Immature natural killer cell (primary cell): ENCODE data around the gene KRTAP4-2. TPM values are rescaled to one million over a fixed set of nuclear protein-coding genes. Genes with fewer than 3 reads are reported as not detected.
"Not testable (repeated sequence)": the region's sequence is repeated elsewhere in the genome, so short reads cannot be mapped to it uniquely, and the experiment has no call there.

Experiments used
- DNase-seq, 3 donors: peaks; one replicate each; pipeline ENCODE4 v3.0.0; 2022; ENCODE audit warnings: mixed read lengths in 1 of 3
- H3K27ac Mint-ChIP-seq, 6 donors: one replicate each; pipeline ENCODE4 v1.8.0; 2020; ENCODE audit warnings: mixed read lengths in 6 of 6, mild to moderate bottlenecking in 5 of 6, inconsistent platforms in 4 of 6, moderate library complexity in 3 of 6
- H3K27me3 Mint-ChIP-seq, 3 donors: one replicate each; pipeline ENCODE4 v1.8.0; 2020 to 2021; ENCODE audit warnings: low read depth in 3 of 3, mild to moderate bottlenecking in 3 of 3, mixed read lengths in 3 of 3, moderate library complexity in 3 of 3, inconsistent platforms in 1 of 3
- H3K36me3 Mint-ChIP-seq, 3 donors: one replicate each; pipeline ENCODE4 v1.8.0; 2020; ENCODE audit warnings: mixed read lengths in 3 of 3, inconsistent platforms in 2 of 3, mild to moderate bottlenecking in 2 of 3
- H3K4me1 Mint-ChIP-seq, 2 donors: one replicate each; pipeline ENCODE4 v1.8.0; 2020; ENCODE audit warnings: inconsistent platforms in 2 of 2, mild to moderate bottlenecking in 2 of 2, mixed read lengths in 2 of 2, moderate library complexity in 1 of 2
- H3K4me3 Mint-ChIP-seq, 5 donors: one replicate each; pipeline ENCODE4 v1.8.0; 2020; ENCODE audit warnings: mild to moderate bottlenecking in 5 of 5, mixed read lengths in 5 of 5, inconsistent platforms in 3 of 5, moderate library complexity in 3 of 5
- H3K9me3 Mint-ChIP-seq, 6 donors: one replicate each; pipeline ENCODE4 v1.8.0; 2020; ENCODE audit warnings: mild to moderate bottlenecking in 6 of 6, mixed read lengths in 6 of 6, inconsistent platforms in 4 of 6, moderate library complexity in 3 of 6
- polyA plus RNA-seq, 3 donors: library from polyadenylated mRNA; unstranded; fragments of 300-500 nt; fragmentation: Illumina TruSeq; gene quantifications; one replicate each; pipeline ENCODE4 v1.2.3, GENCODE V29; 2021

The KRTAP4-2 gene
- polyA plus RNA-seq, 3 donors from 2014 or later: not detected

DNA sequence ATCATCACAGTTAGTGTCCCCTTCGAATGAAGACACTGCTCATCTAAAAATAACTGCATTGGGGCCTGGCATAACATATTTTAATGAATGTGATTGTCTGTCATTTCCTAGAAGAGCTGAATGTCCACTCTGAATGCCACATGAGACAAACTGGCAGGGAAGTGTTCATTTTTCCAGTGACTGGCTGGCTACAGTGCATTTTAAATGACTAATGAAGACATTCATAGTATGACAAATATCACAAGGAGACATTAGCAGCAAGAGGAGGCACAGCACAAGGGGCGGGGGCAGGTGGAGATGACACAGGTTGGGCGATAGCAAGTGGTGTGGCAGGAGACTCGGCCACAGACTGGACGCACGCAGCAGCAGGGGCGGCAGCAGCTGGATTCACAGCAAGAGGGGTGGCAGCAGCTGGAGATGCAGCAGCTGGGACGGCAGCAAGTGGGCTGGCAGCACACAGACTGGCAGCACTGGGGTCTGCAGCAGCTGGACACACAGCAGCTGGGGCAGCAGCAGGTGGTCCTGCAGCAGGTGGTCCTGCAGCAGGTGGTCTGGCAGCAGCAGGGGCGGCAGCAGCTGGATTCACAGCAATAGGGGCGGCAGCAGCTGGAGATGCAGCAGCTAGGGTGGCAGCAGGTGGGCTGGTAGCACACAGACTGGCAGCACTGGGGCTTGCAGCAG, 28.9 kb downstream of the KRTAP4-2 start:
- H3K4me3 Mint-ChIP-seq, H3K27me3 Mint-ChIP-seq, DNase-seq, H3K27ac Mint-ChIP-seq, H3K9me3 Mint-ChIP-seq, H3K4me1 Mint-ChIP-seq, H3K36me3 Mint-ChIP-seq: not testable (repeated sequence)

DNA sequence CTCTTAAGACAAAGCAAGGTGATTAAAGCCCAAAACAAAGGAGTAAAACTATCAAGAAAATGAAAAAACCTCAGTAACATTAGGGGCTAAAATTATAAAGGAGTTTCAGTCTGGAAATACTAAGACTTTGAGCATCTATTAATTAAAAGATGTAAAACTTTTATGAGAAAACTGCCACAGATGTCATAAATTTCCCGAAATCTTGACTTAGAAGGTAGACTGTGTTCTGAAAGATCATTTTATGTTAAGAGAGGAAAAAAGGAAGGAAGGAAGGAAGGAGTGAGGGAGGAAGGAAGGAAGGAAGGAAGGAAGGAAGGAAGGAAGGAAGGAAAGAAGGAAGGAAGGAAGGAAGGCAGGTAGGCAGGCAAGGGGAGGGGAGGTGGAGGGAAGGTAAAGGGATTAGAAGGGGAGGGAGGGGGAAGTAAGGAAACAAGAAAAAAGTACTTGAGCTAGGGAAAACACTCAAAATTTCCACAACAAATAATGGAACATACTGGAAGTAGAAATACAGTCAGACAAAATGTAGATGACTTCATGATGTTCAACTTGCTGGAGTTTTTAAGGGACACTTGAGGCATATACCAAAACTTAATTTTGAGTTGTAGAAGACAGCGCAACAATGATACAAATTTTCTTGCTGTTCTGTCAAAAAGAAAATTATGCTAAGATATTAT, 30.4 kb downstream of the KRTAP4-2 start:
- H3K4me1 Mint-ChIP-seq: no peaks in the 10 kb centered on the region
- no peak overlapping the region for H3K27ac Mint-ChIP-seq
- H3K27me3 Mint-ChIP-seq: peaks cover 0 to 6% (median 1%) of the 10 kb centered on the region in 3 donors
- DNase-seq: no peak
- H3K9me3 Mint-ChIP-seq: peaks cover 6 to 10% (median 7%) of the 10 kb centered on the region in 6 donors
- peaks cover 0 to 7% (median 5%) of the 10 kb centered on the region in 3 donors for H3K36me3 Mint-ChIP-seq
- H3K4me3 Mint-ChIP-seq: no peak overlapping the region

DNA sequence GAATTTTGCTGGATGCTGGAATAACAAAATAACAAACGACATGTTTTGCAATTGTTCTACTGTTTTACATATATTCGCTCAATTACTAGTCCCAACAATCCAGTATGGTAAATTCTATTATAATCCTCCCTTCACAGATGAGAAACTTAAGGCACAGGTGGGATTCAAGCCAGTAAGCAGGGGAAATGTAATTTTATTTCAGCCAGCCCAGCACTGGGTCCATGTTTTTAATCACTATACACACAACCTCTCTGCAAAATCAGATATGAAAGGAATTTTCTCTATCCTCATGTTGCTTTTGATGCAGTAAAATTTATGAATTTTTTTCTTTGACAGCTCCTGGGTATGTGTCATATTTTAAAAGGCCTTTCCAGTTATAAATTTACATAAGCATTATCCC, 32.8 kb downstream of the KRTAP4-2 start:
- Mint-ChIP-seq H3K27me3 (peaks cover 0 to 10% (median 1%) of the 10 kb centered on the region in 3 donors), H3K4me3 (no peak overlapping the region), H3K4me1 (no peaks in the 10 kb centered on the region), H3K36me3 (peaks cover 0 to 7% (median 5%) of the 10 kb centered on the region in 3 donors), H3K9me3 (peaks cover 6 to 22% (median 11%) of the 10 kb centered on the region in 6 donors), H3K27ac (no peak overlapping the region)
- no peak for DNase-seq

DNA sequence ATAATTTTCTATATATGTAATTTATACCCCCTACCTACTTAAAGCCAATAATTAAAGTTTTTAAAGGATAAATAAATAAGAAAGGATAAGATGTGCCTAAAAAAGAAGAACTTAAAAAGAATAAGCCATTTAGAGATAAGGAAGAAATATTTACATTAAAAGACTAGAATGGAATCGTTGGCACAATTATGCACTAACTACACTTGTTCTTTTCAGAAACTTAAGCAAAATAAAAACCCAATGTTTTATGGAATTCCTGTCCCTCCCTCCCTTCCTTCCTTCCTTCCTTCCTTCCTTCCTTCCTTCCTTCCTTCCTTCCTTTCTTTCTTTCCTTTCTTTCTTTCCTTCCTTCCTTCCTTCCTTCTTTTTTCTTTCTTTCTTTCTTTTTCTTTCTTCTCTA, 33.2 kb downstream of the KRTAP4-2 start:
- Mint-ChIP-seq H3K27ac (no peak overlapping the region), H3K36me3 (peaks cover 0 to 7% (median 5%) of the 10 kb centered on the region in 3 donors), H3K27me3 (peaks cover 0 to 10% (median 1%) of the 10 kb centered on the region in 3 donors), H3K9me3 (peaks cover 6 to 22% (median 11%) of the 10 kb centered on the region in 6 donors), H3K4me1 (no peaks in the 10 kb centered on the region), H3K4me3 (no peak overlapping the region)
- DNase-seq: no peak

DNA sequence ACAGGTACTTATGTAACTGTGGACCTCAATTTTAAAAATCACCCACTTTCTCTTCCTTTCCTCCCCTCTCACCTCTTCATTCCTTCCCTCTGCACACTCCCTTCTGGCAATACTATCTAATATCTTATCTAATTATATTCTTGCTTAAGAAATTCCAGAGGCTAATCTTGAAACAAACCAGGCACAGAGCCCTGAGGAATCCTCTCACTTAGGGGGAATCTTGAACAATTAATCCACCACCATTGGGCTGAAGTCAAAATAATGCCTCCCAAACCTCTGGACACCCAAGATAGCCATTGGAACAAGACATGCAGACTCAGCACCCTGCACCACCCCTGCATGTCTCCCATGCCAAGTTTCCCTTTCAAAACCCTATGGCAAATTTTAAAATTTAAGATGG, 36.7 kb downstream of the KRTAP4-2 start:
- no peak for DNase-seq
- Mint-ChIP-seq H3K4me3 (no peak overlapping the region), H3K27ac (no peak overlapping the region), H3K27me3 (peaks cover under 1 to 19% (median 2%) of the 10 kb centered on the region in 3 donors), H3K9me3 (peaks cover 6 to 27% (median 13%) of the 10 kb centered on the region in 6 donors), H3K4me1 (no peaks in the 10 kb centered on the region), H3K36me3 (peaks cover 0 to 11% (median 10%) of the 10 kb centered on the region in 3 donors)

DNA sequence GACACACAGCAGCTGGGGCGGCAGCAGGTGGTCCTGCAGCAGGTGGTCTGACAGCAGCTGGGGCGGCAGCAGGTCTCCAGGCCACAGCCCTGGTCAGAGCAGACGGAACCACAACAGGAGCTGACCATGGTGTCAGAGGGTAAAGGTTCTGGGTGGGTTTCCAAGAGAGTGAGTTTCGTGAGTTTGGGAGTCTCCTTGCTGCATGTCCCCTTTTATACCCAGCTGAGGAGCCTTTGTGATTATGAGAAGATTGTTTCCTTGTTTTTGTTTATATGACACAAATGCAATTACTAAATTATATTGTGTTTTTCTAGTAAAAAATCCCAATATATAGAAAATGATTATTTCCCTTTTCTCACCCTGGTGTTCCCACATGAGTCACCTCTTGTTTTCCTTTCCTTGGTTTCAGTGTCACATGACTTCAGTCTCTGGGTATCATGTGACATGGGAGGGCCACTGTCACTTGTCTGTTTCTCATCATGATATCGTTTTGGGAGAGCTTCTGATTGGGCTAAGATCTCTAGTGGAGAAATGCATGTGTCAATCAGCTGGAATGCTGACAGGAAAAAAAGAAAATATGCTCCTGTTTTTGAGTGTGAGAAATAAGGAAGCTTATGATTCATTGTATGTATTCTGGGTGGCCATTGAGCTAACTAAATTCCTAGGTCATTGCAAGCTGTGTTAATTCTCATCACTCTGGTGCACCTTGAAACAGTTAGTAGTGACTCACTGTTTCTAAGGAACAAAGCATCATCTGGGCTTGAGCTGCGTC, 37.5 kb downstream of the KRTAP4-2 start, which contains the start of gene KRTAP4-6:
Gene KRTAP4-6 (minus strand): TSS at position 185 of the 772 bp plus-strand sequence. CDS start 57 bp downstream, at position 128.
- Mint-ChIP-seq H3K36me3 (peaks cover 0 to 11% (median 10%) of the 10 kb centered on the region in 3 donors), H3K4me3 (no peak within 1 kb of the TSS), H3K4me1 (no peaks in the 10 kb centered on the region), H3K9me3 (peaks cover 6 to 27% (median 13%) of the 10 kb centered on the region in 6 donors), H3K27me3 (peaks cover 1 to 19% (median 2%) of the 10 kb centered on the region in 3 donors), H3K27ac (no peak within 1 kb of the TSS)
- DNase-seq: no peak

DNA sequence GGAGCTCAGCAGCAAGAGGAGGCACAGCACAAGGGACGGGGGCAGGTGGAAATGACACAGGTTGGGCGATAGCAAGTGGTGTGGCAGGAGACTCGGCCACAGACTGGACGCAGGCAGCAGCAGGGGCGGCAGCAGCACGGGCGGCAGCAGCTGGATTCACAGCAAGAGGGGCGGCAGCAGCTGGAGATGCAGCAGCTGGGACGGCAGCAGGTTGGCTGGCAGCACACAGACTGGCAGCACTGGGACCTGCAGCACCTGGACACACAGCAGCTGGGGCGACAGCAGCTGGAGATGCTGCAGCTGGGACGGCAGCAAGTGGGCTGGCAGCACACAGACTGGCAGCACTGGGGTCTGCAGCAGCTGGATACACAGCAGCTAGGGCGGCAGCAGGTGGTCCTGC, 38.2 kb downstream of the KRTAP4-2 start:
- not testable (repeated sequence) for DNase-seq, H3K4me1 Mint-ChIP-seq, H3K27ac Mint-ChIP-seq, H3K4me3 Mint-ChIP-seq
- Mint-ChIP-seq H3K9me3 (peaks cover 6 to 27% (median 12%) of the 10 kb centered on the region in 6 donors), H3K36me3 (peaks cover 0 to 11% (median 10%) of the 10 kb centered on the region in 3 donors), H3K27me3 (peaks cover 1 to 19% (median 2%) of the 10 kb centered on the region in 3 donors)

DNA sequence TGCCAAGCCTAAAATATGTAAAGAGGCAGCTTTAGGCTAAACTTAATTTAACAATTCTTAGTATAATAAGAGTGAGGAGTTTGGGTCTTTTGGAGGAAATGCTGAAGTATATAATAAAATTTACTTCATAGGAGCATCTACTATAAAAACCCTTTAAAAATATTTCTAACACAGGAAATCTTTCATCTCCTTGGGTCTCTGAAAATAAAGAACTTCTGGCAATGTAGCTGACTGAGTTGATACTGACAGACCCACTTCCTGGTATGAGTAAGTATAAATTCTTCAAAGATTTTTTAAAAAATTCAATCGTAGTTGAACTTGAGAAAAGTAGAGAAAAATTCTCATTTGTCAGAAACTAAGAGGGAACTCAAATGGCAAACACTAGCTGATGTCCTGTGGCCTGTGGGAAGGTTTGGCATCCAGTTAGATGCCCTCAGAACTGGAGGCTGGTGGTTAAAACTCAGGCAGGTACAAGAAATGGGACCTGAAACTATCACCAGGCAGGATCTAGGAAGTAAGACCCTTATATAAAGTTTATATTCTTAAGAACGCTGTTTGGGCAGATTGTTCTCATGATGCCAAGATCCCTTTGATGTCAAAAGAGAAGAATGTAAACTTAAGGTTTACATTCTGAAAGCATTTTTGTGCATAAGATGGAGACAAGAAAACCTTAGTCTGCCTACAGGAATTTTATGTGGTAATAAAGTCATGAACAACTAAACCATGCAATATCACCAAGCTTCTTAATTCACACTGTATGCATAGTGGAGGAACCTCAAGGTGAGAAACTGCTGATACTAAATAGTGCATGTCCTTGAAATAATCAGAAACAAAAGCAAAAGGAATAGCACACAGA, 43.9 kb downstream of the KRTAP4-2 start:
- H3K9me3 Mint-ChIP-seq: no peaks in the 10 kb centered on the region
- H3K27ac Mint-ChIP-seq: no peak overlapping the region
- peaks cover 0 to 7% of the 10 kb centered on the region in 2 donors for H3K4me1 Mint-ChIP-seq
- H3K4me3 Mint-ChIP-seq: no peak overlapping the region
- peaks cover 1 to 12% (median 2%) of the 10 kb centered on the region in 3 donors for H3K27me3 Mint-ChIP-seq
- no peaks in the 10 kb centered on the region for H3K36me3 Mint-ChIP-seq
- no peak for DNase-seq

DNA sequence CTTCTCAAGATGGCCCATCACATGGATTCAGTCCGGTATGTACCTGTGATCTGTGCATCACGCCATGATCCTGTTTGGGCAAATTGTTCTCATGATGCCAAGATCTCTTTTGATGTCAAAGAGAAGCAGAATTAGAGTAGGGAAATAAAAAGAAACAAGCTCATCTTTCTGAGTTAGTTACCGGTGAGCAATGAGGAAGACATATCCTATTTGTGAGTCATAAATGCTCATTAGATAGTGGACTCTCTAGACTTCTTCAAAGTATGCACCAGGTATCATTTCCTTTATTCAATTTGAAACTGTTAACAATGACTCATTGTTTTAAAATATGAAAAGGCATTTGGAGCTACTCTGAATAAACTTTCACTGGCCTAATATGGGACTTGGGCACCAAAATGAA, 46.0 kb downstream of the KRTAP4-2 start:
- Mint-ChIP-seq H3K27me3 (peaks cover 1% of the 10 kb centered on the region in 3 donors), H3K9me3 (no peaks in the 10 kb centered on the region), H3K36me3 (no peaks in the 10 kb centered on the region), H3K4me1 (peaks cover 0 to 7% of the 10 kb centered on the region in 2 donors), H3K4me3 (no peak overlapping the region), H3K27ac (no peak overlapping the region)
- no peak for DNase-seq

Other genes with a start within 250 kb of the KRTAP4-2 start
- gene KRT23, start 240.6 kb downstream of the KRTAP4-2 start, polyA plus RNA-seq: not detected
- gene KRT39, start 211.3 kb downstream of the KRTAP4-2 start, polyA plus RNA-seq: not detected
- gene KRT40, start 193.9 kb downstream of the KRTAP4-2 start, polyA plus RNA-seq: not detected
- gene KRTAP3-3, start 184.1 kb downstream of the KRTAP4-2 start, polyA plus RNA-seq: not detected
- not detected for gene KRTAP3-2, start 178.3 kb downstream of the KRTAP4-2 start, polyA plus RNA-seq
- gene KRTAP3-1, start 169.1 kb downstream of the KRTAP4-2 start, polyA plus RNA-seq: not detected
- gene KRTAP1-5, start 151.0 kb downstream of the KRTAP4-2 start, polyA plus RNA-seq: not detected
- gene KRTAP1-4, start 148.0 kb downstream of the KRTAP4-2 start, polyA plus RNA-seq: not detected
- not detected for gene KRTAP1-3, start 143.3 kb downstream of the KRTAP4-2 start, polyA plus RNA-seq
- gene KRTAP1-1, start 136.8 kb downstream of the KRTAP4-2 start, polyA plus RNA-seq: not detected
- gene KRTAP2-1, start 130.9 kb downstream of the KRTAP4-2 start, polyA plus RNA-seq: not detected
- not detected for gene KRTAP2-2, start 123.0 kb downstream of the KRTAP4-2 start, polyA plus RNA-seq
- not detected for gene KRTAP2-3, start 118.1 kb downstream of the KRTAP4-2 start, polyA plus RNA-seq
- not detected for gene KRTAP2-4, start 112.3 kb downstream of the KRTAP4-2 start, polyA plus RNA-seq
- gene KRTAP4-7, start 94.1 kb downstream of the KRTAP4-2 start, polyA plus RNA-seq: not detected
- gene KRTAP4-8, start 80.1 kb downstream of the KRTAP4-2 start, polyA plus RNA-seq: not detected
- gene KRTAP4-16, start 76.0 kb downstream of the KRTAP4-2 start, polyA plus RNA-seq: not detected
- not detected for gene KRTAP4-9, start 72.8 kb downstream of the KRTAP4-2 start, polyA plus RNA-seq
- gene KRTAP4-11, start 59.8 kb downstream of the KRTAP4-2 start, polyA plus RNA-seq: not detected
- not detected for gene KRTAP4-12, start 54.0 kb downstream of the KRTAP4-2 start, polyA plus RNA-seq
- not detected for gene KRTAP4-6, start 37.7 kb downstream of the KRTAP4-2 start, polyA plus RNA-seq
- gene KRTAP4-5, start 28.4 kb downstream of the KRTAP4-2 start, polyA plus RNA-seq: not detected
- gene KRTAP4-4, start 17.5 kb downstream of the KRTAP4-2 start, polyA plus RNA-seq: not detected
- not detected for gene KRTAP4-3, start 10.0 kb downstream of the KRTAP4-2 start, polyA plus RNA-seq
- gene KRTAP4-1, start 6.7 kb upstream of the KRTAP4-2 start, polyA plus RNA-seq: not detected
- gene KRTAP9-1, start 11.7 kb upstream of the KRTAP4-2 start, polyA plus RNA-seq: not detected
- gene KRTAP9-2, start 48.4 kb upstream of the KRTAP4-2 start, polyA plus RNA-seq: not detected
- gene KRTAP9-3, start 54.2 kb upstream of the KRTAP4-2 start, polyA plus RNA-seq: not detected
- not detected for gene KRTAP9-8, start 59.8 kb upstream of the KRTAP4-2 start, polyA plus RNA-seq
- not detected for gene KRTAP9-4, start 71.5 kb upstream of the KRTAP4-2 start, polyA plus RNA-seq
- gene KRTAP9-9, start 77.2 kb upstream of the KRTAP4-2 start, polyA plus RNA-seq: not detected
- not detected for gene KRTAP9-6, start 87.2 kb upstream of the KRTAP4-2 start, polyA plus RNA-seq
- gene KRTAP9-7, start 97.5 kb upstream of the KRTAP4-2 start, polyA plus RNA-seq: not detected
- not detected for gene KRTAP29-1, start 124.6 kb upstream of the KRTAP4-2 start, polyA plus RNA-seq
- under 1 TPM in 2 of 3 donors, not detected in 1; 0.17 to 0.30 TPM for gene KRTAP16-1, start 131.1 kb upstream of the KRTAP4-2 start, polyA plus RNA-seq
- gene KRTAP17-1, start 137.5 kb upstream of the KRTAP4-2 start, polyA plus RNA-seq: not detected
- not detected for gene KRT33A, start 172.6 kb upstream of the KRTAP4-2 start, polyA plus RNA-seq
- gene KRT33B, start 191.6 kb upstream of the KRTAP4-2 start, polyA plus RNA-seq: not detected
- not detected for gene KRT34, start 204.1 kb upstream of the KRTAP4-2 start, polyA plus RNA-seq
- gene KRT31, start 219.4 kb upstream of the KRTAP4-2 start, polyA plus RNA-seq: not detected
- gene KRT37, start 246.4 kb upstream of the KRTAP4-2 start, polyA plus RNA-seq: not detected